CD14-positive monocyte (primary cell): ENCODE measurements around the gene POMT2. TPM values are rescaled to one million over a fixed set of nuclear protein-coding genes. Genes with fewer than 3 reads are reported as not detected.

ENCODE experiments used
- DNase-seq, 3 donors: peaks; one replicate each; pipeline ENCODE4 v3.0.0-alpha.2; 2011 to 2022
- H2AFZ ChIP-seq: 2 replicates; pipeline ENCODE4 v1.6.0; 2012; ENCODE audit warnings: mild to moderate bottlenecking, low read depth, low read length, inconsistent platforms; ENCODE audit not compliant: insufficient read depth, poor library complexity, severe bottlenecking
- H3K27ac ChIP-seq, 2 donors: 1 replicate in 1 of 2; 2 replicates in 1 of 2; pipeline ENCODE4 v1.5.1; 2012 to 2013; ENCODE audit warnings: low read length in 2 of 2, control low read depth in 1 of 2, inconsistent platforms in 1 of 2, low read depth in 1 of 2, mild to moderate bottlenecking in 1 of 2
- H3K27me3 ChIP-seq, 2 donors: one replicate each; pipeline versions ENCODE4 v1.6.0 to v1.6.1; 2011 to 2013; ENCODE audit warnings: low read length in 2 of 2; ENCODE audit not compliant: control insufficient read depth in 2 of 2, insufficient read depth in 2 of 2
- H3K36me3 ChIP-seq, 2 donors: replicated peaks in 1 of 2; 1 replicate in 1 of 2; 2 replicates in 1 of 2; pipeline versions ENCODE4 v1.5.1 to v1.6.1; 2012 to 2013; ENCODE audit warnings: low read length in 2 of 2, control low read depth in 1 of 2, inconsistent platforms in 1 of 2, mild to moderate bottlenecking in 1 of 2; ENCODE audit not compliant: insufficient read depth in 2 of 2, control insufficient read depth in 1 of 2
- H3K4me1 ChIP-seq, 2 donors: 1 replicate in 1 of 2; 2 replicates in 1 of 2; pipeline versions ENCODE4 v1.5.1 to v1.6.1; 2012 to 2013; ENCODE audit warnings: low read length in 2 of 2, control low read depth in 1 of 2, inconsistent platforms in 1 of 2, mild to moderate bottlenecking in 1 of 2, moderate library complexity in 1 of 2; ENCODE audit not compliant: insufficient read depth in 2 of 2, control insufficient read depth in 1 of 2
- H3K4me2 ChIP-seq: replicated peaks from 2 replicates; pipeline ENCODE3; 2012; ENCODE audit warnings: low read length, moderate library complexity, mild to moderate bottlenecking; ENCODE audit not compliant: poor library complexity, severe bottlenecking; ENCODE audit errors: extremely low read depth
- H3K4me3 ChIP-seq, 3 experiments: fragments of 200-600 bp in 1 of 3; sonication (generic) in 1 of 3; replicated peaks in 1 of 3; 1 replicate in 2 of 3; 2 replicates in 1 of 3; pipeline ENCODE4 v1.5.1; 2011 to 2013; ENCODE audit warnings: low read length in 3 of 3, mild to moderate bottlenecking in 3 of 3, control low read depth in 2 of 3, low read depth in 2 of 3, inconsistent platforms in 1 of 3, moderate library complexity in 1 of 3
- H3K79me2 ChIP-seq: 2 replicates; pipeline ENCODE4 v1.6.0; 2012; ENCODE audit warnings: mild to moderate bottlenecking, control low read depth, inconsistent platforms, low read length, moderate library complexity; ENCODE audit not compliant: insufficient read depth
- H3K9ac ChIP-seq: 2 replicates; pipeline ENCODE4 v1.6.0; 2017; ENCODE audit warnings: low read length, mild to moderate bottlenecking; ENCODE audit not compliant: insufficient read depth, poor library complexity, severe bottlenecking
- H3K9me3 ChIP-seq, 2 donors: replicated peaks in 1 of 2; 1 replicate in 1 of 2; 2 replicates in 1 of 2; pipeline versions ENCODE4 v1.5.1 to v1.6.1; 2012 to 2013; ENCODE audit warnings: low read length in 2 of 2, control low read depth in 1 of 2; ENCODE audit not compliant: control insufficient read depth in 1 of 2, insufficient read depth in 1 of 2
- H4K20me1 ChIP-seq: 2 replicates; pipeline ENCODE4 v1.6.0; 2012; ENCODE audit warnings: mild to moderate bottlenecking, low read length, control low read depth, moderate library complexity; ENCODE audit not compliant: insufficient read depth
- H3K27ac Mint-ChIP-seq, 7 donors: one replicate each; pipeline ENCODE4 v1.8.0; 2020; ENCODE audit warnings: mild to moderate bottlenecking in 7 of 7, mixed read lengths in 7 of 7, moderate library complexity in 6 of 7, inconsistent platforms in 2 of 7
- H3K27me3 Mint-ChIP-seq, 3 donors: one replicate each; pipeline ENCODE4 v1.8.0; 2021 to 2022; ENCODE audit warnings: low read depth in 3 of 3, mild to moderate bottlenecking in 3 of 3, mixed read lengths in 3 of 3, moderate library complexity in 3 of 3, inconsistent platforms in 1 of 3
- H3K36me3 Mint-ChIP-seq, 2 donors: one replicate each; pipeline ENCODE4 v1.8.0; 2020; ENCODE audit warnings: mixed read lengths in 2 of 2, inconsistent platforms in 1 of 2, mild to moderate bottlenecking in 1 of 2
- H3K4me1 Mint-ChIP-seq: one replicate; pipeline ENCODE4 v1.8.0; 2020; ENCODE audit warnings: mild to moderate bottlenecking, mixed read lengths
- H3K4me3 Mint-ChIP-seq, 2 donors: one replicate each; pipeline ENCODE4 v1.8.0; 2020; ENCODE audit warnings: mild to moderate bottlenecking in 2 of 2, mixed read lengths in 2 of 2, moderate library complexity in 1 of 2
- H3K9me3 Mint-ChIP-seq, 7 donors: one replicate each; pipeline ENCODE4 v1.8.0; 2020 to 2022; ENCODE audit warnings: mixed read lengths in 7 of 7, mild to moderate bottlenecking in 6 of 7, moderate library complexity in 6 of 7, inconsistent platforms in 2 of 7
- CTCF ChIP-seq: fragments of 200-600 bp; IDR thresholded peaks from one replicate; pipeline ENCODE4 v1.8.0; 2022; ENCODE audit warnings: antibody characterized with exemption, mild to moderate bottlenecking
- WGBS: methylation state at CpG from one replicate; pipeline ENCODE4 v1.1.5; 2013; ENCODE audit warnings: missing lambda C conversion rate; ENCODE audit not compliant: insufficient coverage; 5-methylcytosine and 5-hydroxymethylcytosine counted together
- intact Hi-C, 2 donors: fragments of 100-400 bp; cut with micrococcal nuclease; formaldehyde crosslinking; loops; one replicate each; pipeline versions ENCODE4 v1.15.0 to v1.15.1; 2023
- polyA plus RNA-seq, 3 donors: library from polyadenylated mRNA; depleted of rRNA in 1 of 3; unstranded in 2 of 3; stranded (reverse) in 1 of 3; fragments of 300-500 nt in 2 of 3; fragments of >200 nt in 1 of 3; fragmentation: Illumina TruSeq in 2 of 3; gene quantifications; 1 replicate in 2 of 3; 2 replicates in 1 of 3; pipeline ENCODE4 v1.2.3, GENCODE V29; 2012 to 2021

The POMT2 gene
- polyA plus RNA-seq, 3 donors, result 1.5 to 8.9 (median 1.8) TPM

- Histone ChIP-seq H3K27me3 (no peaks in the 10 kb centered on the region), H3K79me2 (no peaks in the 10 kb centered on the region), H3K4me3 (no peak overlapping the region), H3K9ac (no peak overlapping the region), H3K36me3 (peaks cover 22 to 57% of the 10 kb centered on the region in 2 donors), H3K9me3 (no peaks in the 10 kb centered on the region), H3K27ac (no peak overlapping the region), H2AFZ (no peak overlapping the region), H3K4me1 (no peaks in the 10 kb centered on the region), H4K20me1 (no peaks in the 10 kb centered on the region), H3K4me2 (no peak overlapping the region)
- Mint-ChIP-seq H3K27me3 (peaks cover 0 to 1% (median 0%) of the 10 kb centered on the region in 3 donors), H3K4me3 (no peak overlapping the region), H3K27ac (no peak overlapping the region), H3K4me1 (no peaks in the 10 kb centered on the region), H3K9me3 (no peaks in the 10 kb centered on the region), H3K36me3 (peaks cover 40 to 49% of the 10 kb centered on the region in 2 donors)
- intact Hi-C loops, result no loop called here
- no CpG with 5 or more reads among the region's 3 CpGs for WGBS
- no peak for DNase-seq
- no peak for TF ChIP-seq CTCF
Observed at GRCh38 chr14:77335576-77335975, 14.9 kb upstream of the POMT2 start.

- Histone ChIP-seq H3K9me3 (no peaks in the 10 kb centered on the region), H3K79me2 (no peaks in the 10 kb centered on the region), H3K9ac (no peak overlapping the region), H3K27ac (no peak overlapping the region), H3K4me2 (no peak overlapping the region), H3K4me1 (no peaks in the 10 kb centered on the region), H3K36me3 (peaks cover 0 to under 1% of the 10 kb centered on the region in 2 donors), H2AFZ (no peak overlapping the region), H3K27me3 (no peaks in the 10 kb centered on the region), H4K20me1 (no peaks in the 10 kb centered on the region), H3K4me3 (no peak overlapping the region)
- H3K4me3 Mint-ChIP-seq, result no peak overlapping the region
- 96% methylated on average over 3 of the region's 7 CpGs for WGBS
- no peaks in the 10 kb centered on the region for H3K9me3 Mint-ChIP-seq
- H3K4me1 Mint-ChIP-seq, result no peaks in the 10 kb centered on the region
- intact Hi-C loops, result loop anchor here in 1 of 2 donors (10.0 kb wide), 1 partner anchor 455 kb away; no protein-coding TSS in a partner anchor
- peaks cover 0 to 1% (median 0%) of the 10 kb centered on the region in 3 donors for H3K27me3 Mint-ChIP-seq
- DNase-seq, result no peak
- H3K36me3 Mint-ChIP-seq, result peaks cover 6 to 9% of the 10 kb centered on the region in 2 donors
- peak overlapping the region in 1 of 7 donors; percentile 62 for H3K27ac Mint-ChIP-seq
- TF ChIP-seq CTCF, result no peak
Observed at GRCh38 chr14:77329872-77330271, 9.2 kb upstream of the POMT2 start.
